GM12891 (cell line): ENCODE measurements around the gene CNRIP1.

Experiments
- DNase-seq: peaks from one replicate; pipeline ENCODE4 v3.0.0; 2011; ENCODE audit warnings: low spot score; ENCODE audit not compliant: insufficient read length
- FAIRE-seq: peaks from 2 replicates; lab custom pipeline; 2011; peaks lifted over from hg19 to GRCh38; lab: Jason Lieb, UNC
- PAX5 ChIP-seq: IDR thresholded peaks from 2 replicates; pipeline ENCODE4 v1.6.1; 2011; ENCODE audit warnings: low read length, moderate library complexity, mild to moderate bottlenecking; ENCODE audit not compliant: insufficient read depth, severe bottlenecking
- POLR2A ChIP-seq: IDR thresholded peaks from 2 replicates; pipeline ENCODE4 v1.6.1; 2011; ENCODE audit warnings: low read depth, low read length, control low read depth
- POLR2AphosphoS5 ChIP-seq: IDR thresholded peaks from 2 replicates; pipeline ENCODE4 v1.6.1; 2011; ENCODE audit warnings: low read depth, low read length, control low read depth
- POU2F2 ChIP-seq: IDR thresholded peaks from 2 replicates; pipeline ENCODE4 v1.6.1; 2011; ENCODE audit warnings: low read depth, mild to moderate bottlenecking, control low read depth, low read length, moderate library complexity
- SPI1 ChIP-seq: IDR thresholded peaks from 2 replicates; pipeline ENCODE4 v1.6.1; 2011; ENCODE audit warnings: low read depth, low read length, control low read depth
- TAF1 ChIP-seq: IDR thresholded peaks from 2 replicates; pipeline ENCODE4 v1.6.1; 2011; ENCODE audit warnings: low read depth, low read length, control low read depth

The CNRIP1 gene

DNA sequence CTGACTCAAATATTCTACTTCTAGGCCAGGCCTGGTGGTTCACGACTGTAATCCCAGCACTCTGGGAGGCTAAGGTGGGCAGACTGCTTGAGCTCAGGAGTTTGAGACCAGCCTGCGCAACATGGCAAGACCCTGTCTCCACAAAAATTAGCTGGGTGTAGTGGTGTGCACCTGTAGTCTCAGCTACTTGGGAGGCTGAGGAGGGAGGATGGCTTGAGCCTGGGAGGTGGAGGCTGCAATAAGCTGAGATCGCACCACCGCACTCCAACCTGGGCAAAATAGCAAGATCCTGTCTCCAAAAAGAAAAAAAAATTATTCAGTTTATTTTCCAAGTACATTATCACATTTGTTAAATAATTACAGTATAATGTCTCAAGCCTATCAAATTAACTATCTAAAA lies 74.7 kb downstream of the CNRIP1 start:
- DNase-seq (no peak), FAIRE-seq (no peak)
- TF ChIP-seq SPI1 (no peak), POLR2A (no peak), TAF1 (no peak), PAX5 (no peak), POLR2AphosphoS5 (no peak), POU2F2 (no peak)

DNA sequence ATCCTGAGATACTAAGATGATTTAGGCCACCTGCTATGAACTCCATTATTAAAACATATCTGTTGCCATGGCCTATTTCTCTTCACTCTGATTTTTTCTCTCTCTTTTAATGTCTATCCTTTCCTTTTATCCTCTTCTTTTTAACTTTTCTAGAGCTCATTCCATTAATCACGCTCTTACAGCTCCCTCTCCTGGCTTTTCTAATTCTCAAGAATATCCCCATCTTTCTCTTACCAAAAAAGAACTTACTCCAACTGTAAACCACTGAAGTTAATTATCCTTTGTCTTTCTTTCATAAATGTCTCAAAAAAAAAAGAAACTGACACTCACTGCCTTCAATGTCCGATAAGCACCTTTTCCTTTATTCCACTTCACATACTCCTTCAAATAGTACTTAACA lies 75.3 kb downstream of the CNRIP1 start:
- TF ChIP-seq PAX5 (no peak), POU2F2 (no peak), SPI1 (no peak), TAF1 (no peak), POLR2AphosphoS5 (no peak), POLR2A (no peak)
- no peak for FAIRE-seq
- no peak for DNase-seq
